ENCODE data around the gene RANBP3.
"Not testable (repeated sequence)": the region's sequence is repeated elsewhere in the genome, so short reads cannot be mapped to it uniquely, and the experiment has no call there.

Gene RANBP3

DNA sequence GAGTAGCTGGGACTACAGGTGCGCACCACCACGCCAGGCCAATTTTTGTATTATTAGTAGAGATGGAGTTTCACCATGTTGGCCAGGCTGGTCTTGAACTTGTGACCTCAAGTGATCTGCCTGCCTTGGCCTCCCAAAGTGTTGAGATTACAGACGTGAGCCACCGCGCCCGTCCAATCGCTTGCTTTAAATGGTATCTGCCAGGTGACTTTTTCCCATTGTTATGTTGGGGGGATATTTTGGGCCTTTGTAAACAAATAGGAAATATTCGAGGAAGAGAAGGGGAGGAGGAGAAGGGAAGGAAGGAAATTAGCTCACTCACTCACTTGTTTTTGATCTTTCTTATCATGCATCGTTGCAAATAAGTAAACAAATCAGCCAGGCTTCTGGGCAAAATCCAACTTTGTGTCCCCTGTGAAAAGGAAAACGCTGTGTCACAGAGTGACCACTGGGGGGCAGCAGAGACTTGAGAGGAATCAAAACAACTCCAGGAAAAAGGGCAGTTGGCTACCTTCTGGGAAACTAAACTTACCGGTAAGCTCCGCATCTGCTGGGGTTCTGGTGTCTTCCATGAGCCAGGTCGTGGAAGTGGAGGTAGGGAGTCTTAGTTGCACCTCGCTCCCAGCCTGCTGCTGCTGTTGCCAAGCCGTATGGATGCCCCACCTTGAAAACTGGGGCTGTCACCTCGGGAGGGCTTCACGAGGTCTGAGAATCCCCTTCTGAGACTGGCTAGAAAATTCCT lies 9.3 kb upstream of the RANBP3 start:
- peak; percentile 72 to 88 for DNase-seq

DNA sequence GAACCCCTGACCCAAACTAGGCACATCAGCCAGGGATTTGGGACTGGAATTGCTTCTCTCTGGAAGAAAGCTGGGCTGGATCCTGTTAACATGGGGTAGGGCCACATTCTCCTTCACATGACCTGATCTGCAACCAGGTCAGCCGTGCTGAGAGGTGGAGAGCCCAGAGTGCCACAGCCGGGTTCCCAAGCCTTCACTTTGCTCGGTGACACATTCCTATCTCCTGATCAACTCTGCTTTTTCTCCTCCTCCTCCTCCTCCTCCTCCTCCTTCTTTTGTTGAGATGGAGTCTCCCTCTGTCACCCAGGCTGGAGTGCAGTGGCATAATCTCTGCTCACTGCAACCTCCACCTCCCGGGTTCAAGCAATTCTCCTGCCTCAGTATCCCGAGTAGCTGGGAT lies 7.9 kb upstream of the RANBP3 start:
- not testable (repeated sequence) for DNase-seq

DNA sequence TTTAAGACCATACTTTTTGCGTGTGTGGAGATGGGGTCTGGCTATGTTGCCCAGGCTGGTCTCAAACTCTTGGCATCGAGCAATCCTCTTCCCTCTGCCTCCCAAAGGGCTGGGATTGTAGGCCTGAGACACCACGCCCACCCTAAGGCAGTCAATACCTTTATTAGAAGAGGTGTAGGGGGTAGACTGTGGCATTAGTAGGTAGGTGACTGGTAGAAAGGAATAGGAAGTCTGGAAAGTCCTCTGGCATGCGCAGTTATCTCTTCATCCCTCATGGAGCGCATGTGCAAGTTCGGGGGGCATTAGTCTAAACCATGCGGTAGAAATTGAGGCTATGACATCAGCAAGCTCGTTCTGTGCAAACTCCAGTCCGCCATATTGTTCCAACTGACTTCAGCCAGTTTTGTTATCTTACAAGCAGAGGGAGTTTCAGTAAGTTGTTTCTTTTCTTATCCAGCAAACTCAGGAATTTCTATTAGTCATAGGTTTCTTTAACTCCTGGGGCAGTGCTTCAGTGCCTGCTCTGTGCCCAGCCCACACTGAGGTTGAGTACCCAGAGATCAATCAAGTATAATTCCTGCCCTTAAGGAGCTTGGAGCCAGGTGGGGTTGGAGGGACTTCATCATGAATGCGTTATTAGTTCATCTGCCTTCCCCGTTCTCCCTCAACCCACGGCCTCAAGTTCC lies 7.3 kb upstream of the RANBP3 start:
- DNase-seq = no peak

DNA sequence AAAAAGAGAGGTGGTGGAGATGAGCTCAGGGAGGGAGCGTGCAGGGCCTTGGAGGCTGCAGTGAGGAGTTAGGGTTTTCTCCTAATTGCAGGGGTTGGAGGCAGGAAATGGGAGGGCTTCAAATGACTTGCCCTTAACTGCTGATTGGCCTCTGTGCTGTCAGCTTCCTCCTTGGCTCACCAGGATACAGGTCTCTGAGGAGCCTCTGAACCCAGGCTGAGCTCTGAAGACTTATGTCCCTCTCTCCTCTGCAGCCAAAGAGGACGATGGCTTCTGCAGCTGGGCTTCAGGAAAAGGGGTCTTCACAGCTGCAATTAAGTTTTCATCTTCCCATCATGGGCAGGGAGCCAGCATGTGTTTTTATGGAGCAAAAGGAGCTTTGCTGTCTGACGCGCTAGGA lies 6.7 kb upstream of the RANBP3 start:
- no peak for DNase-seq

DNA sequence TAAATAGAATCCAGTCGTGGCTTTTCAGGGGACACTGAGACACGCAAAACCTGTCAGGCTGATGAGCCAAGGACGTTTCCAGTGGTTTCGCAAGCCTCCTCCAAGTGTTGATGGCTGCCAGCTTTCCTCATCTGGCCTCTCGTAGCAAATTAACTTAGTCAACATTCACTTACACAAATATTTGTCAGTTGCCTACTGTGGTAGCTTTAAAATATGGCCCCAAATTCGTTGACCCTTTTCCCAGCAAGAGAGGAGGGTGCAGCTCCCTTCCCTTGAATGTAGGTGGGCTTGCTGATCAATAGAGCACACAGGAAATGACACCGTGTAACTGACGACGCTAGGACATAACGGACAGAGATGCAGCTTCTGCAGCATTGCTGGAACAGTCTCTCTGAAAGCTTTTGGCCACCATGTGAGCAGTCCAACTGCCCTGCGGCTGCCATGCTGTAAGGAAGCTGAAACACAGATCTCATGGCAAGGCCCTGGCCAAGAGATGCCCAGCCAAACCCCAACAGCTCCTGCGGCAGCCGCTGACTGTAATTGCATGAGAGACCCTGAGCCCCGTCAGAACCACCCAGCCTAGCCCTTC lies 5.5 kb upstream of the RANBP3 start:
- DNase-seq = no peak

DNA sequence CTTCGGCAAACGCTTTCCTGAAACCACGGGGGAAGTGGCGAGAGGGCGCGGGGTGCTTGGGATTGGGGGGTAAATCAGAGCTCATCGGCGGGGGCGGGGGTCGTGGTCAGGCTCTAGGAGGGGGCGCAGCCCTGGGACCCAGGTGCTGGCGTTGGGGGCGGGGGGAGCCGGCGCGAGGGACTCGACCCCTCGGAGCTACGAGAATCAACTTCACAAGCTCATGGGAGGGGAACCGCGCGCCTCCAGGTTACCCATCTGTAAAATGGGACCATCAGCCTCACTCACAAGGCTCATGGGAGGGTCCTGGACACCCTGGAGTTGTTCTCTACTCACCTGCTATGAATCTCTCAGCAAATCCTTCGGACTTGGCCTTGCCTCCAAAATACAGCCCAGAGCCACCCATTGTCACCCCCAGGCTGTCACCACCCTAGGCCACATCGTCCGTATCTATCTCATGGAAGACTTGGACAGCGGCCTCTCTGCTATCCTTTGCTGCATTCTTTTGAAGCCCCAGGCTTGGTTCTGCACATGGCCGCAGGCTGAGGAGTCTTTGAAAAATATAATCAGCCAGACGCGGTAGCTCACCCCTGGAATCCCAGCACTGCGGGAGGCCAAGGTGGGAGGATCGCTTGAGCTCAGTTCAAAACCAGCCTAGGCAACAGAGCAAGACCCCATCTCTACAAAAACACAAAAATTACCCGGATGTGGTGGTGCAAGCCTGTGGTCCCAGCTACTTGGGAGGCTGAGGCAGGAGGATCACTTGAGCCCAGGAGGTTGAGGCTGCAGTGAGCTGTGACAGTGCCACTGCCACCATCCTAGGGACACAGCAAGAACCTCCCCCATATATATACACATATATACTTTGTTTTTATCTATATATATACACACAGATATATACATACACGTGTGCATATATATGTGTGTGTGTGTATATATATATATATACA lies 939 bp upstream of the RANBP3 start:
- peak in 1 of 2 experiments; percentile 27 for DNase-seq

DNA sequence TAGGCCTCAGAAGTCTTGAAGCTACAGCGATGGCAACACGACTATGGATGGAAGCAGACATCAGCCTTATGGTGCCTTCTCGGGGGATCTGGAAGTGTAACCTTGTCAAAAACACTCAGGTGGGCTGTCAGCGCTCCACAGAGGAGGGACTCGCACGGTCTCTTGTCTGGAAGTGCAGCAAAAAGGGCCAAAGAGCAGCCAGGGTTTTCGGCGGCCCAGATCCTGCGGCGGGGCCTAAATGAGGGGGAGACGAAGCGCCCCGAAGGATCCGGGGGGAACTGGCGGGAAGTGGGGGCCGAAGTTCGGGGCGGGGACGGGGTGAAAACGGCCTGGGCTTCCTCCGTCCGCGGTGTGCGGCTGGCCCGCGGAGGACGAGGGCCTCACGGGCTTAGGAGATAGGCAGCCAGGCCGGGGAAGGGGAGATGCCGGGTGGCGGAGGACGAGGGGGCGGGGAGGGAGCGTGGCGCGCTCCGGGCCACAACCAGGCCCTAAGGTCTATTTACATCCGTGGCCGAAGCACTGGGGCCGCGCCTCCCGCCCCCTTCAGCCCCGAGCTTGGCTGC lies 637 bp downstream of the RANBP3 start:
- no peak for DNase-seq

DNA sequence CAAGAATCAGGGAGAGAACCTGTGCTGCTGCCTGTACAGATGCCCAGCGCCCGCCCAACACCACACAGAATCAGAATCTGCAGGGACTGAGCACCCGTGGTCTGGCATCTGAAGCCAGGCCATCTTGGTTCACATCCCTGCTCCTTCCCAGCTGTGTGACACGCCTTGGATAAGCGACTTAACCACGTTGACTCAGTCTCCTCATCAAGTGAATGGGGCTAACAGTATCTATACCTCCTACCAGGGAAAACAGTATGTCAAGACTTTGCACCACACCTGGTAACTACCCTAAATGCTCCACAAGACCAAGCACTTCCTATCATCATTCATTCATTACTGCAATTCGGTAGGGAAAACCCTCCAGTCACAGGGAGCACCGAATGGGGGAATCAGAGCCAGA lies 1.2 kb downstream of the RANBP3 start:
- DNase-seq = no peak

DNA sequence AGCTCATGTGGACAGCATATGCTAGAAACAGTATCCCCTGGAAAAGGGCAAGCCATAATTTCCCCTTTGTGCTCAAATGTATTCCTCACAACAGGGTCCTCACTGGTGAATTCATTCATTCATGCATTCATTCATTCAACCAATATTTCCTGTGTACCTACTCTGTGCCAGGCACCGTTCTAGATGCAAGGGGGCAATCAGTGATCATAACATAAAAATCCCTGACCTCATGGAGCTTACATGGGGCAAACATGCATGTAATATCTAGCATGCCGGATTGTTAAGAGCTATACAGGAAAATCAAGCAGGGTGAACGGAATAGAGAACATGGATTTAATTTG lies 2.6 kb downstream of the RANBP3 start:
- no peak for DNase-seq

DNA sequence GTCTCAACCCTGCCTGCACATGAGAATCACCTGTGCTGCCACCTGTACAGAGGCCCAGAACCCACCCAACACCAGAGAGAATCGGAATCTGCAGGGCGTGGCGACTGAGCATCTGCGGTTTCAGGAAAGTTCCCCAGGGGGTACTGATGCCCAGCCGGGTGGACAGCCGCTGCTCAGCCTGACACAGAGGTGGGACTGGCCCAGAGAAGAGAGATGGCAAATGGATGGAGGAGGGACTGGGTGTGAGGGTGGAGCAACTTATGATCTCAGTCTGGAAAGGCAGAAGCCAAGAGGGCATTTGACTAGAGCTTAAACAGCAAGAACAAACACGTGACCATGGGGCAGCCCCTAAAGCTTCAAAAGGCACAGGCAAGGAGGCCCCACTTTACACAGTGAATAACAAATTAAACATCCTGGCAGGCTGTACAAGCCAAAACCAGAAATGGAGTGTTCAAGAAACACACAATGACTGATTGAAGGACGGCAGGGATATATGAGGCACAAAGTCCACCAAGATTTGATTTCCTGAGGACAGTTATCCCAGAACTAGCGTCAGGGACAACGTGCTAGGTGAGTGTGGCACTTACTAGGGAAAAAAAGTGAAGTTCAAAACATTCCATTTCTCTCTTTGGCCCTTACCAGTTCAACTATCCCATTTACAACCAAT lies 3.1 kb downstream of the RANBP3 start:
- DNase-seq = no peak

DNA sequence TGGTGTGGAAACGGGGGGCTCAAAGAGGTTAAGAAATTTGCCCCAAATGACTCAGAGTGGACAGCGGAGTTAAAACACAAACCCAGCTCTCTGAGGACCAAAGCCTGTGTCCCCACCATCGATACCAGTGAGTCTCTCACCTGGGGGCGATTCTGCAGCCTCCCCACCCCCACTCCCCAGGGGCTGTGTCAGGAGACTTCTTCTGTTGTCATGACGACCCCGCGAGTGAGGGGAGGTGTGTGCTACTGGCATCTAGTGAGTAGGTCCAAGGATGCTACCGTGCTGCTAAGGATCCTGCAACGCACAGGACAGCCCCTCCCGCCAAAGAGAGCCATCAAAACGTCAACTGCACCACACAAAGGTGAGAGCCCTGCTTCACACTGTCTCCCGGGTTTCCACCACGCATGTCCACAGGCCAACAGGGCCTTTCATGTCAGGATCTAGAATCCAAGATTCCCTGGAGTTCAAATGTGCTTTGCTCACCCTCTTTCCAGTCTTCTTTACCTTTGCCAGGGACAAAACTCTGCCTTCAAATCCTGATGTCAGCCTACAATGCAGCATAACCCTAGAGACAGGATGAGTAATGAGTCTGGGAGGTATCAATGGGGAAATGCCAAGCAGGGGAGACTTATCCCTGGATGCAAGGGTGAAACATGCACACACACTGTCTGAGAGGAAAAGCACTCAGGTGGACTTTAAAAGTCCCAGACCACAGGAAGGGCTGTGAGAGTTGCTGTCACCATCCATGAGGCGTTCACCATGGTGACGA lies 3.9 kb downstream of the RANBP3 start:
- DNase-seq = no peak

DNA sequence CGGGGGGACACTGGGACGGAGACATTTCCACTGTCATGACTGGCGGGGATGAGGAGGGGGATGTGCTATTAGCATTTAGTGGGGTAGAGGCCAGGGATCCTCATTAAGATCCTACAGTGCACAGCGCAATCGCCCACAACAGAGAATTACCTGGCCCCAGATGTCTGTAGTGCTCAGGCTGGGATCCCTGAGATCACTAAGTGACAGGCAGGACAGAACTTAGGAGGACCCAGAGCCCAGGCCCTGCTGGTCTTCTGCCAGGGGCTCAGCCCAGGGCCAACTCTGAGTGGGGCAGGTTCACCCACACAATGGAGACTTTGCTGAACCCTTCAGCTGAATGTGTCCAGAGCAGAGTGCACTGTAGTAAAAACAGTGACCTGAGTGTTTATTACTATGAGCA lies 4.6 kb downstream of the RANBP3 start:
- no peak for DNase-seq

DNA sequence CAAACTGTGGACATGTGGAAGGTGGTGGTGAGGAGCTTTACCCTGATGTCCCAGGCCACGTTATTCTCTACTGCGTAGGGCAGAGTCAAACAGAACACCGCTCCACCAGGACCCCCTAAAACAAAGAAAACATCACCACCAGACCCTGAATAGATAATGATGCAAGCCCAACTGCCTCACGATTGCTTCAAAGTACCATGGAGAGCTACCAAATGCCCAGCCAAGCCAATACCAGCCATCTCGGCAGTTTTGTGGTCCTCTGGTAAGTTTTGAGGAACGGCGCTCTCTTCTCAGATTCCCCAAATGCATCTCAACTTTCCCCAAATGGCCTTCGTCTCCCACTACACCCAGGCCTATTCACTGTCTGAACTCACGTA lies 5.6 kb downstream of the RANBP3 start:
- DNase-seq = no peak

DNA sequence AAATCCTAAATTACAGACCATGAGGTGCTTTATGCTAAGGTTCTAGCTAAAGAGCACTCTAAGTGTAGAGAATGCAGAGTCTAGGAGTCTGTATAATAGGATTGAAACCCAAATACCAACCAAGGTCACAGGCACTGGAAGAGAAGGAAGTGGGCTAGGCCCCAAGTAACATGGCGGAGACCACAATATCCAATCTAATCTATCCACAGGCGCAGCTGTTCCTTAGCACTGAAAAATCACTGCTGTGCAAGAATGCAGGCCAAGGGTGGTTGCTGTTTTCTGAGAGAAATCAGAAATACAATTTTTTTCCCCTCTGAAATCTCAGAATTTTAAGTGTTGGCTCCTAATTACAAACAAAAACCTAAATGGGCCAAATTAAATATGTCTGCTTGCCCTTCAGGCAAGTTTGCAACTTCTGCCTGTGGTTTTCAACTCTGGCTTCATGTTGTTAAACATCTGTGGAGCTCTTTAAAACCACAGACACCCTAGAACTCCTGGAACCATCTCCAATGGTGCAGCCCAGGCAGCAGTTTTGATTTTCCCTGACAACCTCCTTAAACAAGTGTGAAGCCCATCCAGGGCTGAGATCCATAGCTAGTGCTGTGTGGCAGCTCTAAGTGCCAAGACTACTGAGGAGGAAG lies 6.1 kb downstream of the RANBP3 start:
- DNase-seq = no peak

DNA sequence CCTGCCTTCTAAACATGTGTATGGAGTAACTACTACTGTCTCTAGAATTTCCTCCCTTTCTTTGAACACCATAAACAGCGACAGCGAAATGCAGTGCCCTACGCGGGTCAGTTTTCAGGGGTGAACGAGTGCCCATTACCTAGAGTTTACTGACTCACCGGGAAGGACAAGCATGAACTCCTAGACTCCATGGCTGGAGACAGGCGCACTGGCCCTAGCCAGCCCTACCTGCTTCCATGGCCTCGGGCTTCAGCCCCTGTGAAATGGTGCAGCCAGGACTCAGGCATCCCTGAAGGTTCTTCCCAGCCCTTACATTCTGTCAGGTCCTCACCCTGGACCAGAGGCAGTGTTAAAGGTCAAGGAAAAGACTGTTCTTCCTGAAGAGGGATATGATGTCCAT lies 8.5 kb downstream of the RANBP3 start:
- no peak for DNase-seq

DNA sequence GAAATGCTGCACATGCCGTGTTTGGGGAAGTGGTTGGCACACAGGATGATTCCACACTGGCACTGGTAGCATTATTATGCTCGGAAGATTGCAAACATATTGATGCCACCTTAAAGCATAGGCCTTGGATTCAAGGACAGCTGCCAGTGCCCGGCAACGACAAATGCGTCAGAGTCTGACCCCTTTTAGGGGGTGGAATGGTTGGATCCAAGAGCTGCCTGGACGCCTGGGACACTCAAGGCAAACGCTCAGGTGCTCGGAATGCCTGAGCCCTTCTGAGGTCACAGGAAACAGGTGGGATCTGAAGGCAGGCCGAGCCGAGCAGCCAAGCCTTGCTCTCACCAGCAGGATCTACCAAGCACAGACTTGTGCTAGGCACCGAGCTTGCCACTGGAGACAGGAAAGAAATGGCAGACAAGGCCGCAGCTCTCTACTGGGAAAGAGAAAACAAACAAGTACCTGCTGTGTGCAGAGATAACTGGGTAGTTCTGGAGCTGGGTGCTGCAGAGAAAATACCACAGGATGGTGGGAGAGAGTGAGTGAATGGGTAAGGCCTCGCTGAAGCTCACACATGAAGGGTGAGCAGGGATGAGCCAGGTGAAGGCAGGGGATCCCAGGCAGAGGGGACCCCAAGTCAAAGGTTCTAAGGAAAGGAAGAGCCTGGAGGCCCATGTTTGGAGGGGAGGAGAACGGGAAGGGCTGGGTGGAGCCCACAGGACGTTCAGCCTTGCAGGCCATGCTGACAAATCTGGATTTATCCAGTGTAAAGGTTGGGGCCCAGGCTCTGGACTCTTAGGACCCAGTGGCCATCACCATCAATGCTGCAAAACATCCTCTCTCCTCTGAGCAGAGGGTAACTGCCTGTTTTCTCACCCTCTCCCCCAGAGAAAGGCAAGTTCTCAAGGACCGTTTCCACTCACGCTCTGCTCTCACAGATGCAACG lies 9.2 kb downstream of the RANBP3 start:
- no peak for DNase-seq

DNA sequence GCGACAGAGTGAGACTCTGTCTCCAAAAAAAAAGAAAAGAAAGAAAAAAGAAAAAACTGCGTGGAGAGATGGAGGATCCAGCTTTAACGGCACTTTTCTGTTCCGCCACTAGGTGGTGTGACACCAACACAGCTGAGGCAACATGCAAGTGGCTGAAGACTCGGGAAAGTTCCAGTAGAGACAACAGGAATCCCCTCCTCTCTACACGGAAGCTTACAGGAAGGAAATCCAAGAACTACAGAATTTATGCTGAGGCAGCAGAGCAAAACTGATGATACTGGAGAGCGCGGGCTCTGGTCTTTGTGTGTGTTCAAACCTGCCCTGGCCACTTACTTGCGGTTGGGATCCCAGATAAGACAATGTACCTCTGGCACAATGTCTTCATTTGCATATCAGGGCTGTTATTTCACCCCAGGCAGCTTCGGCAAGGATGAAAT lies 9.9 kb downstream of the RANBP3 start:
- DNase-seq = peak; percentile 53 to 73

DNA sequence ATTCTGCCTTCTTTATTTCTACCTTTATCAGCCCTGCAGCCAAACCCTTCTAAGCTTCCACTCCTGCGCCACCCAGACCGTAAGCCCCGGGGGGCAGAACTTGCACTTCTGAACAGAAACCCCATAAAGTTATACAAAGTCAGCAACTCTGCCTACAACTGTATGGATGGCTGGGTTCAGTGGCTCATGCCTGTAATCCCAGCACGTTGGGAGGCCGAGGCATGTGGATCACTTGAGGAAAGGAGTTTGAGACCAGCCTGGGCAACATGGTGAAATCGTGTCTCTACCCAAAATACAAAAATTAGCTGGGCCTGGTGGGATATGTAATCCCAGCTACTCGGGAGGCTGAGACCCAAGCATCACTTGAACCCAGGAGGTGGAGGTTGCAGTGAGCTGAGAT lies 10.4 kb downstream of the RANBP3 start:
- DNase-seq = no peak

DNA sequence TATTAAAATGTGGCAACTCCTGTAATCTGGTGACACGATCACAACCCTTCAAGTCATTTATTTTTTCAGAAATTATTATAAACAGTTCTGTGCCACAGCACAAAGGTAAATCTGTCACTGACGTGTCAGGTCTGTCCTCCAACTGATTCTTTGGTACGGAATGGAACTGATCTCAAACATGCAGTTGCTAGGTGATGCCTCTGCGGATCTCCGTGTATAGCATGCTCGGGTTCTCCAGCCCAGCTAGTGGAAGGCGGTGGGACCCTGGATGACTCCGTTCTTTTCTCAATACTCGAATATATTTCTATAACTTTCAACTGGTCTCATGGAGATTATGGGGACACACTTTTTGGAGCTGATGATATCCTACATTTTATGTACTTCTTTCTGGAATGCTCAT lies 11.0 kb downstream of the RANBP3 start:
- no peak for DNase-seq

DNA sequence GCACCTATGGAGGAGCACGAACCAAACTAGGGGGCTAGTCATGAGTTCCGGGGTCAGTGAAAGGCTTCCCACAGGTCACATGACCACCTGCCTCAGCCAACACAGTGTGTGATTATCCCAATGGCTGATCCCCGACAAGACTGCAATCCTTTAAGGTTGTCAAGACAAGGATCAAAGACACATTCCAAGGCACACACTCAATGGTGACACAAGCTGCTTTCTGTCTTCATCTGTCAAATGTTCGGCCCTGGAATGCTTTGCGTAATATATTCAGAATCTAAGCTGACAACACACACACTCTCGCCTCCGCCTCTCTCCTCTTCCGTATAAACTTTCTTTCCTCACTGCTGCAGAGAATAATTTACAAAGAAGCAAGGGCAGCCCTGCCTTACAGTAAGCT lies 11.7 kb downstream of the RANBP3 start:
- DNase-seq = no peak
